ENCODE results near the gene FBXL13.

- TF ChIP-seq CTCF (IDR thresholded peaks at IDR 0.05) = no peak
- no peak for TF ChIP-seq POLR2A (IDR thresholded peaks at IDR 0.05)
These were observed 263.7 kb downstream of the FBXL13 start for GRCh38 chr7:102810916-102811315.
